H1 (cell line): ENCODE results near the gene ADGRL3. TPM values are rescaled to one million over a fixed set of nuclear protein-coding genes. Genes with fewer than 3 reads are reported as not detected.

Experiments used
- CTCF ChIA-PET: fragments of 300-600 bp; sonication (Branson Sonifier 250); formaldehyde crosslinking; loops from one replicate; lab custom pipeline; 2021; ENCODE audit not compliant: partially characterized antibody; lab: Charles Lee
- POLR2A ChIA-PET: fragments of 300-600 bp; sonication (Branson Sonifier 250); formaldehyde crosslinking; loops from one replicate; lab custom pipeline; 2021; ENCODE audit warnings: inconsistent platforms; ENCODE audit not compliant: partially characterized antibody; lab: Charles Lee
- DNase-seq, 2 experiments: peaks; one replicate each; pipeline versions ENCODE4 v3.0.0 to v3.0.0-alpha.2; 2010 to 2022; ENCODE audit warnings: low spot score in 2 of 2, low read depth in 1 of 2, mixed read lengths in 1 of 2
- FAIRE-seq: peaks from 2 replicates; lab custom pipeline; 2011; peaks lifted over from hg19 to GRCh38; lab: Jason Lieb, UNC
- H2AFZ ChIP-seq: 2 replicates; pipeline ENCODE4 v1.8.1; 2012; ENCODE audit warnings: low read length, inconsistent platforms
- H2AK5ac ChIP-seq: 2 replicates; pipeline ENCODE4 v1.6.1; 2013; ENCODE audit warnings: low read depth, low read length
- H2BK120ac ChIP-seq: replicated peaks from 2 replicates; pipeline ENCODE3; 2013; ENCODE audit warnings: low read depth, low read length, inconsistent platforms
- H2BK12ac ChIP-seq: 2 replicates; pipeline ENCODE4 v1.6.1; 2013; ENCODE audit warnings: low read depth, low read length
- H2BK15ac ChIP-seq: 2 replicates; pipeline ENCODE4 v1.6.1; 2013; ENCODE audit warnings: low read length
- H2BK20ac ChIP-seq: 2 replicates; pipeline ENCODE4 v1.6.1; 2013; ENCODE audit warnings: low read length
- H2BK5ac ChIP-seq: 2 replicates; pipeline ENCODE4 v1.6.1; 2013; ENCODE audit warnings: low read depth, low read length
- H3K14ac ChIP-seq: 2 replicates; pipeline ENCODE4 v1.6.1; 2013; ENCODE audit warnings: inconsistent platforms; ENCODE audit not compliant: insufficient read length
- H3K18ac ChIP-seq: 2 replicates; pipeline ENCODE4 v1.6.1; 2013; ENCODE audit warnings: low read length; ENCODE audit errors: extremely low read depth
- H3K23ac ChIP-seq: 2 replicates; pipeline ENCODE4 v1.6.1; 2013; ENCODE audit warnings: inconsistent platforms; ENCODE audit not compliant: insufficient read length
- H3K23me2 ChIP-seq: 2 replicates; pipeline ENCODE4 v1.6.1; 2013; ENCODE audit warnings: low read depth, low read length
- H3K27ac ChIP-seq: 2 replicates; pipeline ENCODE4 v1.6.1; 2011; ENCODE audit warnings: low read depth, low read length, inconsistent platforms
- H3K27me3 ChIP-seq, 4 experiments: replicated peaks in 1 of 4; 1 replicate in 1 of 4; 2 replicates in 3 of 4; pipeline versions ENCODE4 v1.6.1 to v1.8.1; 2011 to 2013; ENCODE audit warnings: low read length in 3 of 4, mild to moderate bottlenecking in 3 of 4, inconsistent platforms in 2 of 4, mixed read lengths in 2 of 4, moderate library complexity in 1 of 4; ENCODE audit not compliant: control insufficient read depth in 3 of 4, insufficient read depth in 3 of 4; ENCODE audit errors: extremely low read depth in 1 of 4
- H3K36me3 ChIP-seq, 4 experiments: 2 replicates each; pipeline versions ENCODE4 v1.6.1 to v1.8.1; 2011 to 2013; ENCODE audit warnings: mild to moderate bottlenecking in 4 of 4, low read length in 3 of 4, moderate library complexity in 2 of 4, control low read depth in 1 of 4, inconsistent platforms in 1 of 4; ENCODE audit not compliant: insufficient read depth in 4 of 4, control insufficient read depth in 2 of 4
- H3K4ac ChIP-seq: replicated peaks from 2 replicates; pipeline ENCODE3; 2013; ENCODE audit warnings: low read length, low read depth, mixed read lengths, inconsistent platforms; ENCODE audit not compliant: insufficient read length
- H3K4me1 ChIP-seq, 4 experiments: replicated peaks in 1 of 4; 1 replicate in 1 of 4; 2 replicates in 3 of 4; pipeline versions ENCODE4 v1.6.1 to v1.8.1; 2011 to 2013; ENCODE audit warnings: low read length in 3 of 4, inconsistent platforms in 2 of 4, mixed read lengths in 1 of 4; ENCODE audit not compliant: insufficient read depth in 4 of 4, control insufficient read depth in 3 of 4
- H3K4me2 ChIP-seq, 2 experiments: 2 replicates each; pipeline versions ENCODE4 v1.6.1 to v1.8.1; 2011 to 2013; ENCODE audit warnings: low read depth in 2 of 2, low read length in 2 of 2, control low read depth in 1 of 2, inconsistent platforms in 1 of 2, mild to moderate bottlenecking in 1 of 2; ENCODE audit not compliant: insufficient read depth in 1 of 2
- H3K4me3 ChIP-seq, 4 experiments: fragments of 200-600, 300-600 bp in 1 of 4; sonication (generic), shearing (Covaris generic), sonication (Bioruptor Twin) in 1 of 4; 2 replicates each; pipeline versions ENCODE4 v1.5.1 to v1.8.1; 2011 to 2016; ENCODE audit warnings: low read length in 4 of 4, low read depth in 3 of 4, control low read depth in 2 of 4, inconsistent platforms in 2 of 4, mild to moderate bottlenecking in 2 of 4, mixed read lengths in 1 of 4, moderate library complexity in 1 of 4; ENCODE audit not compliant: insufficient read depth in 2 of 4; ENCODE audit errors: extremely low read depth in 1 of 4
- H3K56ac ChIP-seq: replicated peaks from 2 replicates; pipeline ENCODE3; 2013; ENCODE audit warnings: low read depth, mild to moderate bottlenecking, mixed read lengths, low read length, inconsistent platforms; ENCODE audit not compliant: insufficient read length
- H3K79me1 ChIP-seq: 2 replicates; pipeline ENCODE4 v1.6.1; 2013; ENCODE audit warnings: low read depth, low read length, control low read depth
- H3K79me2 ChIP-seq, 2 experiments: 2 replicates each; pipeline versions ENCODE4 v1.6.1 to v1.8.1; 2012 to 2013; ENCODE audit warnings: low read length in 2 of 2, mild to moderate bottlenecking in 2 of 2, inconsistent platforms in 1 of 2; ENCODE audit not compliant: insufficient read depth in 2 of 2, control insufficient read depth in 1 of 2
- H3K9ac ChIP-seq, 4 experiments: replicated peaks in 1 of 4; 1 replicate in 1 of 4; 2 replicates in 3 of 4; pipeline versions ENCODE4 v1.6.1 to v1.8.1; 2011 to 2013; ENCODE audit warnings: low read depth in 3 of 4, low read length in 3 of 4, control low read depth in 2 of 4, mild to moderate bottlenecking in 2 of 4, moderate library complexity in 2 of 4, inconsistent platforms in 1 of 4; ENCODE audit errors: extremely low read depth in 1 of 4
- H3K9me3 ChIP-seq, 2 experiments: 2 replicates each; pipeline versions ENCODE4 v1.6.1 to v1.8.1; 2012 to 2013; ENCODE audit warnings: mild to moderate bottlenecking in 2 of 2, moderate library complexity in 2 of 2, control low read depth in 1 of 2, inconsistent platforms in 1 of 2, low read depth in 1 of 2, low read length in 1 of 2, mixed read lengths in 1 of 2; ENCODE audit not compliant: insufficient read depth in 2 of 2
- H4K20me1 ChIP-seq, 2 experiments: replicated peaks in 1 of 2; 2 replicates each; pipeline versions ENCODE3 to v1.8.1; 2011 to 2013; ENCODE audit warnings: inconsistent platforms in 2 of 2, low read length in 2 of 2, mild to moderate bottlenecking in 1 of 2; ENCODE audit not compliant: insufficient read depth in 2 of 2, control insufficient read depth in 1 of 2
- H4K5ac ChIP-seq: 2 replicates; pipeline ENCODE4 v1.6.1; 2013; ENCODE audit warnings: low read length, low read depth, mixed read lengths, inconsistent platforms; ENCODE audit not compliant: insufficient read length
- H4K8ac ChIP-seq: 2 replicates; pipeline ENCODE4 v1.8.0; 2013; ENCODE audit warnings: mild to moderate bottlenecking, moderate library complexity, low read length, inconsistent platforms; ENCODE audit not compliant: insufficient read depth; ENCODE audit errors: extremely low read depth
- H4K91ac ChIP-seq: replicated peaks from 2 replicates; pipeline ENCODE3; 2013; ENCODE audit warnings: low read length, mixed read lengths, inconsistent platforms; ENCODE audit not compliant: insufficient read length
- BACH1 ChIP-seq: IDR thresholded peaks from 2 replicates; pipeline ENCODE4 v1.6.1; 2012; ENCODE audit warnings: low read length, improper control_type of control experiment
- NANOG ChIP-seq: IDR thresholded peaks from 2 replicates; pipeline ENCODE4 v1.6.1; 2011; ENCODE audit warnings: low read length, low read depth, mild to moderate bottlenecking, inconsistent platforms; ENCODE audit not compliant: insufficient read depth, poor library complexity, severe bottlenecking
- SP4 ChIP-seq: IDR thresholded peaks from 2 replicates; pipeline ENCODE4 v1.6.1; 2012; ENCODE audit warnings: low read length, inconsistent platforms
- polyA plus RNA-seq, 7 experiments: library from polyadenylated mRNA; depleted of rRNA in 3 of 7; stranded (reverse) in 5 of 7; unstranded in 2 of 7; fragments of >200 nt in 5 of 7; fragments of 200-250 nt in 2 of 7; gene quantifications; 1 replicate in 5 of 7; 2 replicates in 1 of 7; 4 replicates in 1 of 7; pipeline versions ENCODE4 v1.2.1 to v1.2.3, GENCODE V29; 2011 to 2013; ENCODE audit warnings: missing spikeins in 2 of 7, mixed read lengths in 2 of 7
- total RNA-seq: library from RNA; stranded (reverse); fragmentation: NEBNext Ultra II Directional; extraction: Animal tissue kit (Norgen Biotek cat#: 25700); gene quantifications from 2 replicates; pipeline ENCODE4 v1.2.1, GENCODE V29; 2021

Gene ADGRL3
- total and polyA plus RNA-seq, 2 of the 8 experiments (the other 6 are each of a cell fraction or from before 2014, with no cell fraction given) = 6.6 to 13.0 TPM

- Histone ChIP-seq H4K20me1 (no peaks in the 10 kb centered on the region), H3K27me3 (no peaks in the 10 kb centered on the region), H4K91ac (no peak overlapping the region), H3K4ac (no peak overlapping the region), H3K23me2 (no peaks in the 10 kb centered on the region), H3K36me3 (no peaks in the 10 kb centered on the region), H4K5ac (no peak overlapping the region), H3K56ac (no peak overlapping the region), H3K14ac (no peak overlapping the region), H2AFZ (no peak overlapping the region), H3K27ac (no peak overlapping the region), H3K4me2 (no peak overlapping the region)
- POLR2A ChIA-PET = no interaction called here
- TF ChIP-seq SP4 = no peak
- no peak for TF ChIP-seq NANOG
- no peak for TF ChIP-seq BACH1
- TF ChIP-seq, all 59 proteins: peak for 0
- no peaks in the 10 kb centered on the region for H3K79me2 ChIP-seq
- H2AK5ac ChIP-seq = no peak overlapping the region
- H2BK20ac ChIP-seq = no peak overlapping the region
- no peak overlapping the region for H3K4me3 ChIP-seq
- no peaks in the 10 kb centered on the region for H3K4me1 ChIP-seq
- CTCF ChIA-PET = no interaction called here
- H2BK15ac ChIP-seq = no peak overlapping the region
- no peak overlapping the region for H4K8ac ChIP-seq
- H2BK12ac ChIP-seq = no peak overlapping the region
- no peak overlapping the region for H2BK120ac ChIP-seq
- no peak overlapping the region for H3K9ac ChIP-seq
- no peak for DNase-seq
- H3K9me3 ChIP-seq = no peaks in the 10 kb centered on the region
- H2BK5ac ChIP-seq = no peak overlapping the region
- H3K79me1 ChIP-seq = no peaks in the 10 kb centered on the region
- FAIRE-seq = no peak
- H3K23ac ChIP-seq = no peak overlapping the region
- H3K18ac ChIP-seq = no peak overlapping the region
These were observed 237.8 kb downstream of the ADGRL3 start for GRCh38 chr4:61437923-61438322.
